HL-60 (cell line): Measurements from ENCODE around the gene NGFR.
A peak's percentile ranks its signal among the peaks of the same experiment; 100 is the strongest.

ENCODE experiments used
- DNase-seq, 2 experiments: peaks; one replicate each; pipeline ENCODE4 v3.0.0-alpha.2; 2010 to 2020; ENCODE audit warnings: low read depth in 1 of 2, low spot score in 1 of 2
- H3K27ac ChIP-seq: fragments of 250-450 bp; sonication (Bioruptor Pico); replicated peaks from 2 replicates; pipeline ENCODE4 v1.5.1; 2020; ENCODE audit warnings: mild to moderate bottlenecking, moderate library complexity
- H3K27me3 ChIP-seq: fragments of 250-450 bp; sonication (Bioruptor Pico); 2 replicates; pipeline ENCODE4 v1.5.1; 2021; ENCODE audit warnings: mild to moderate bottlenecking, moderate library complexity; ENCODE audit not compliant: insufficient read depth, poor library complexity, severe bottlenecking
- H3K4me3 ChIP-seq: replicated peaks from 2 replicates; pipeline ENCODE4 v1.5.1; 2011; ENCODE audit warnings: mild to moderate bottlenecking, control low read depth, low read length; ENCODE audit not compliant: insufficient read depth
- GABPA ChIP-seq: IDR thresholded peaks from 2 replicates; pipeline ENCODE4 v1.6.1; 2012; ENCODE audit warnings: low read depth
- POLR2AphosphoS5 ChIP-seq: IDR thresholded peaks from 2 replicates; pipeline ENCODE4 v1.6.1; 2012; ENCODE audit warnings: low read depth
- SPI1 ChIP-seq: IDR thresholded peaks from 2 replicates; pipeline ENCODE4 v1.6.1; 2012; ENCODE audit warnings: low read depth, mild to moderate bottlenecking, borderline replicate concordance
- long read RNA-seq: library from polyadenylated mRNA; unstranded; transcript quantifications from one replicate; pipeline ENCODE4 v2.0.0, GENCODE V29; 2020
- TF ChIP-seq, protein P1 (sequence below): IDR thresholded peaks from one replicate; pipeline ENCODE4 v1.5.1; 2011; ENCODE audit warnings: low read length, control low read depth, inconsistent platforms; ENCODE audit not compliant: insufficient read depth
- TF ChIP-seq, protein P2 (sequence below): IDR thresholded peaks from 2 replicates; pipeline ENCODE4 v1.6.1; 2012; ENCODE audit warnings: low read depth; ENCODE audit not compliant: insufficient replicate concordance

The NGFR gene, protein sequence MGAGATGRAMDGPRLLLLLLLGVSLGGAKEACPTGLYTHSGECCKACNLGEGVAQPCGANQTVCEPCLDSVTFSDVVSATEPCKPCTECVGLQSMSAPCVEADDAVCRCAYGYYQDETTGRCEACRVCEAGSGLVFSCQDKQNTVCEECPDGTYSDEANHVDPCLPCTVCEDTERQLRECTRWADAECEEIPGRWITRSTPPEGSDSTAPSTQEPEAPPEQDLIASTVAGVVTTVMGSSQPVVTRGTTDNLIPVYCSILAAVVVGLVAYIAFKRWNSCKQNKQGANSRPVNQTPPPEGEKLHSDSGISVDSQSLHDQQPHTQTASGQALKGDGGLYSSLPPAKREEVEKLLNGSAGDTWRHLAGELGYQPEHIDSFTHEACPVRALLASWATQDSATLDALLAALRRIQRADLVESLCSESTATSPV
- long read RNA-seq = 0 reads

DNA sequence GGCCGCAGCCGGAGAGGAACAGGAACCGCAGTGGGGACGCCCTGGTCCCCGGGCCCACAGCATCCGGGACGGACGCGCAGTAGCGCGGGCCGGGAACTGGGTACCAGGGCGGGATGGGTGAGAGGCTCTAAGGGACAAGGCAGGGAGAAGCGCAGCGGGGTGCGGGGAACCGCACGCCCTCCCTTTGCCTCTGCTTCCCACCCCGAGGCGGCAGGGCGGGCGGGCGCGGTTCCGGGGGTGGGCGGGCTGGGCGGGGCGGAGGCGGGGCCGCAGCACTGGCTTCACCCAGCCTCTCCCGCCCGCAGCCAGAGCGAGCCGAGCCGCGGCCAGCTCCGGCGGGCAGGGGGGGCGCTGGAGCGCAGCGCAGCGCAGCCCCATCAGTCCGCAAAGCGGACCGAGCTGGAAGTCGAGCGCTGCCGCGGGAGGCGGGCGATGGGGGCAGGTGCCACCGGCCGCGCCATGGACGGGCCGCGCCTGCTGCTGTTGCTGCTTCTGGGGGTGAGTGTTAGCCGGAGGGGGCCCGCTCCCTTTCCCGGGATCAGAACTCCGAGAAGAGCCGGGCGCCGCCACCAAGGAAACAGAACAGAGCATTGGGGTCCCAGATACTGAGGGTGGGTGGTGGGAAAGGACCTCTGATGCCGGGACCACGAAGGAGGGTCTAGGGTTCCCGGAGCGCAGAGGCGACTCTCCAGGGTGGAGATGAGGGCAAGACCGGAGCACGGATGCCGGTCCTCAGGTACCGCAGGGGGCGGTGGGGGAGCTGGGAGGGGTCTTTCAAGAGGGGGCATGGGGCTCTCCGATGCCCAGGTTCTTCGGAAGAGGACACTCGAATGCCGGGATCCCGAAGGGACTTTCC, at the start of gene NGFR:
TSS of gene NGFR (plus strand) at position 308 of the 856 bp plus-strand sequence. CDS start at position 433, 125 bp downstream.
- peak; percentile 28 to 43 for DNase-seq
- H3K27ac ChIP-seq = no peak within 1 kb of the TSS
- H3K4me3 ChIP-seq = peak within 1 kb of the TSS; percentile 43
- TF ChIP-seq POLR2AphosphoS5 (no peak), GABPA (peak; percentile 43; the same call in 1 of the 2 replicates)
- peaks cover 51% of the 10 kb centered on the region for H3K27me3 ChIP-seq

DNA sequence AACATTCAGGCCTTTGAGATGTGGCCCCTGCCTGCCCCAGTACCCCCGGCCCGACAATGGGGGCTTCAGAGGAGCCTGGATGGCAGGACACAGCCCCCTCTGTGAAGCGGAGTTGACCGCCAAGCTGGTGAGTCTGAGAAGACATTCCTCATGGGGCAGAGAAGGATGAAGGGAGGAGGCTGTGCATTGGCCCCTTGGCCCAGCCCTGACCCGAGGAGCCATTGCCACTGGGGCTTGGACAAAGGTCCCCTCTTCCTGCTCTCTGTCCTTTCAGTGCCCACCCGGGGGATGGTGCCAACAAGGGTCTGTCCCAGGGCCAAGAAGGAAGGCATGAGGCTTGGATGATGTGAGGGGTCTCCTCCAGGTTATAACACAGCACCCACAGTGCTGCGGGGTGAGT, 49.5 kb upstream of the NGFR start:
- Histone ChIP-seq H3K27me3 (no peaks in the 10 kb centered on the region), H3K4me3 (no peak overlapping the region), H3K27ac (no peak overlapping the region)
- TF ChIP-seq, protein P1, sequence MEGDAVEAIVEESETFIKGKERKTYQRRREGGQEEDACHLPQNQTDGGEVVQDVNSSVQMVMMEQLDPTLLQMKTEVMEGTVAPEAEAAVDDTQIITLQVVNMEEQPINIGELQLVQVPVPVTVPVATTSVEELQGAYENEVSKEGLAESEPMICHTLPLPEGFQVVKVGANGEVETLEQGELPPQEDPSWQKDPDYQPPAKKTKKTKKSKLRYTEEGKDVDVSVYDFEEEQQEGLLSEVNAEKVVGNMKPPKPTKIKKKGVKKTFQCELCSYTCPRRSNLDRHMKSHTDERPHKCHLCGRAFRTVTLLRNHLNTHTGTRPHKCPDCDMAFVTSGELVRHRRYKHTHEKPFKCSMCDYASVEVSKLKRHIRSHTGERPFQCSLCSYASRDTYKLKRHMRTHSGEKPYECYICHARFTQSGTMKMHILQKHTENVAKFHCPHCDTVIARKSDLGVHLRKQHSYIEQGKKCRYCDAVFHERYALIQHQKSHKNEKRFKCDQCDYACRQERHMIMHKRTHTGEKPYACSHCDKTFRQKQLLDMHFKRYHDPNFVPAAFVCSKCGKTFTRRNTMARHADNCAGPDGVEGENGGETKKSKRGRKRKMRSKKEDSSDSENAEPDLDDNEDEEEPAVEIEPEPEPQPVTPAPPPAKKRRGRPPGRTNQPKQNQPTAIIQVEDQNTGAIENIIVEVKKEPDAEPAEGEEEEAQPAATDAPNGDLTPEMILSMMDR = no peak
- TF ChIP-seq SPI1 (no peak), GABPA (no peak), POLR2AphosphoS5 (no peak)
- TF ChIP-seq, protein P2, sequence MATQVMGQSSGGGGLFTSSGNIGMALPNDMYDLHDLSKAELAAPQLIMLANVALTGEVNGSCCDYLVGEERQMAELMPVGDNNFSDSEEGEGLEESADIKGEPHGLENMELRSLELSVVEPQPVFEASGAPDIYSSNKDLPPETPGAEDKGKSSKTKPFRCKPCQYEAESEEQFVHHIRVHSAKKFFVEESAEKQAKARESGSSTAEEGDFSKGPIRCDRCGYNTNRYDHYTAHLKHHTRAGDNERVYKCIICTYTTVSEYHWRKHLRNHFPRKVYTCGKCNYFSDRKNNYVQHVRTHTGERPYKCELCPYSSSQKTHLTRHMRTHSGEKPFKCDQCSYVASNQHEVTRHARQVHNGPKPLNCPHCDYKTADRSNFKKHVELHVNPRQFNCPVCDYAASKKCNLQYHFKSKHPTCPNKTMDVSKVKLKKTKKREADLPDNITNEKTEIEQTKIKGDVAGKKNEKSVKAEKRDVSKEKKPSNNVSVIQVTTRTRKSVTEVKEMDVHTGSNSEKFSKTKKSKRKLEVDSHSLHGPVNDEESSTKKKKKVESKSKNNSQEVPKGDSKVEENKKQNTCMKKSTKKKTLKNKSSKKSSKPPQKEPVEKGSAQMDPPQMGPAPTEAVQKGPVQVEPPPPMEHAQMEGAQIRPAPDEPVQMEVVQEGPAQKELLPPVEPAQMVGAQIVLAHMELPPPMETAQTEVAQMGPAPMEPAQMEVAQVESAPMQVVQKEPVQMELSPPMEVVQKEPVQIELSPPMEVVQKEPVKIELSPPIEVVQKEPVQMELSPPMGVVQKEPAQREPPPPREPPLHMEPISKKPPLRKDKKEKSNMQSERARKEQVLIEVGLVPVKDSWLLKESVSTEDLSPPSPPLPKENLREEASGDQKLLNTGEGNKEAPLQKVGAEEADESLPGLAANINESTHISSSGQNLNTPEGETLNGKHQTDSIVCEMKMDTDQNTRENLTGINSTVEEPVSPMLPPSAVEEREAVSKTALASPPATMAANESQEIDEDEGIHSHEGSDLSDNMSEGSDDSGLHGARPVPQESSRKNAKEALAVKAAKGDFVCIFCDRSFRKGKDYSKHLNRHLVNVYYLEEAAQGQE = no peak
- no peak for DNase-seq

DNA sequence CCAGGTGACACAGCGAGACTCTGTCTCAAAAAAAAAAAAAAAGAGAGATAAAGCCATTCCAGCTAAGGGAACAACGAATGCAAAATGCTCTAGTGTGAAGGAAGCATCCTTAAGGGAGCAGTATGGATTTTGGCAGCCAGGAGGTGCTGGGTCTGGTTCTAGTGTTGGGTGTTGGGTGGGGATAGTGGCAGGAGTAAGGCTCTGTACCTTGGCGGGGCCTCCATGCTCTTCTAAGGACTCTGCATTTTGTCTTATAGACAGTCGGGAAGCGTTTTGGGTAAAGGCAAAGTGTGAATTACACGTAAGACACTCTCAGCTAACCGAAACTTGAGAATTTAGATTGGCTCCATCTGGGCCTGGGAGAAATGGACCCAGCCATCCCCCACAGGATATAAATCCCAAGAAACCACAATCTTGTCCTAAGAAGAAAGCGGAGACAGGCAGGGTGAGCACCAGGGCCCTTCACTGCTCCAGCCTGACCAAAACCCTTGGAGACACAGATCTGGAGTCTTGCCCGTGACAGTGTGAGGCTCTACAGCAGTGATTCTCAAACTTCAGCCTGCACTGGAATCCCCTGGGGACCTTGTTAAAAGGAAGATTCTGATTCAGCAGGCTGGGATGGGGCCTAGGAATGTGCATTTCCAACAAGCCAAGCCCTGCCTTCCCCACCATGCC, 47.3 kb upstream of the NGFR start:
- H3K27me3 ChIP-seq = no peaks in the 10 kb centered on the region
- no peak overlapping the region for H3K27ac ChIP-seq
- DNase-seq = no peak
- H3K4me3 ChIP-seq = no peak overlapping the region
- no peak for TF ChIP-seq GABPA
- TF ChIP-seq, protein P2 = no peak
- TF ChIP-seq, protein P1 = no peak
- no peak for TF ChIP-seq POLR2AphosphoS5
- no peak for TF ChIP-seq SPI1

DNA sequence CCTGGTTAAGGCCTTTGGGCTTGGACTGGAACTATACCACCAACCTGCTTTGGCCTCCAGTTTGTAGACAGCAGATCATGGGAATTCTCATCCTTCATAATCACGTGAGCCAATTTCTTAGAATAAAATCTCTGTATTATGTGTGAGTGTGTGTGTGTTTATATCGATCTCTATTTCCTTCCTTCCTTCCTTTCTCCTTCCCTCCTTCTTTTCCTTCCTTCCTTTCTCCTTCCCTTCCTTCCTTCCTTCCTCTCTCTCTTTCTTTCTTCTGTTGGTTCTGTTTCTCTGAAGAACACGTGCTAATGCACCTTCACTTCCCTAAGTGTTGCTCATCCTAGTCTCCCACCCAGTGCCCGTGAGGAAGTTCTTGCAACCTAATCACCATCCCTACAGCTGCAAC, 44.9 kb upstream of the NGFR start:
- H3K4me3 ChIP-seq = no peak overlapping the region
- no peak overlapping the region for H3K27ac ChIP-seq
- peak in 1 of 2 experiments; percentile 55 for DNase-seq
- TF ChIP-seq SPI1 (no peak), POLR2AphosphoS5 (no peak), GABPA (no peak)
- TF ChIP-seq, protein P2 = no peak
- TF ChIP-seq, protein P1 = no peak
- H3K27me3 ChIP-seq = no peaks in the 10 kb centered on the region
